B cell (primary cell): ENCODE measurements around the gene SDK1.

Experiments
- EZH2 ChIP-seq: IDR thresholded peaks from 2 replicates; pipeline ENCODE4 v1.6.1; 2012; ENCODE audit warnings: borderline replicate concordance, low read depth, mild to moderate bottlenecking, moderate library complexity, low read length; ENCODE audit not compliant: insufficient read depth, poor library complexity, severe bottlenecking
- TF ChIP-seq, protein P1 (sequence below): fragments of 200-600 bp; IDR thresholded peaks from one replicate; pipeline ENCODE4 v1.8.0; 2022; ENCODE audit warnings: antibody characterized with exemption, mild to moderate bottlenecking

DNA sequence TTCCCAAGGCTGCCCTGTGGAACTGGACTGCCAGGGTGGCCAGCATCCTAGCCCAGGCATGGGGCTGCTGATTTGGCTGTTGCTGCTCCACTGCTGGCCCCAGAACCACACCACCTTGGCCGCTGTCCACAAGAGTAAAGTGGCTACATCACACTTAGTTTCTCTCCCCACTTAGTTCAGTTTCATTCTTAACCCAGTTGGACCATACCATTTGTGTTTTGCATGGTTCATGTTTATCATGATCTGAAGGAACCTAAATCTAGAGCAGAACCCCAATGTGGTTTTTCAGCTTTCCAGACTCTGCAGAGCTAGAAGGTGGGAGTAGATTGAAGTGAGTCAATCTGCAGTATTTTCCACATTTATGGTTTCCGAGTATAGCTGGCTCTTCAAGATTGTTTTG is 32.8 kb downstream of the SDK1 start:
- TF ChIP-seq, protein P1, sequence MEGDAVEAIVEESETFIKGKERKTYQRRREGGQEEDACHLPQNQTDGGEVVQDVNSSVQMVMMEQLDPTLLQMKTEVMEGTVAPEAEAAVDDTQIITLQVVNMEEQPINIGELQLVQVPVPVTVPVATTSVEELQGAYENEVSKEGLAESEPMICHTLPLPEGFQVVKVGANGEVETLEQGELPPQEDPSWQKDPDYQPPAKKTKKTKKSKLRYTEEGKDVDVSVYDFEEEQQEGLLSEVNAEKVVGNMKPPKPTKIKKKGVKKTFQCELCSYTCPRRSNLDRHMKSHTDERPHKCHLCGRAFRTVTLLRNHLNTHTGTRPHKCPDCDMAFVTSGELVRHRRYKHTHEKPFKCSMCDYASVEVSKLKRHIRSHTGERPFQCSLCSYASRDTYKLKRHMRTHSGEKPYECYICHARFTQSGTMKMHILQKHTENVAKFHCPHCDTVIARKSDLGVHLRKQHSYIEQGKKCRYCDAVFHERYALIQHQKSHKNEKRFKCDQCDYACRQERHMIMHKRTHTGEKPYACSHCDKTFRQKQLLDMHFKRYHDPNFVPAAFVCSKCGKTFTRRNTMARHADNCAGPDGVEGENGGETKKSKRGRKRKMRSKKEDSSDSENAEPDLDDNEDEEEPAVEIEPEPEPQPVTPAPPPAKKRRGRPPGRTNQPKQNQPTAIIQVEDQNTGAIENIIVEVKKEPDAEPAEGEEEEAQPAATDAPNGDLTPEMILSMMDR = no peak
- no peak for TF ChIP-seq EZH2
